GM23338 (cell line): Measurements from ENCODE around the gene RAB25.

Experiments
- CREB1 ChIP-seq: fragments of 250-450 bp; sonication (Bioruptor Pico); IDR thresholded peaks from 2 replicates; pipeline ENCODE4 v1.5.0; 2020; ENCODE audit warnings: low read depth, mild to moderate bottlenecking, moderate library complexity
- CTCF ChIP-seq, 2 experiments: fragments of 200-600 bp in 1 of 2; sonication (generic) in 1 of 2; conservative IDR thresholded peaks; 2 replicates each; pipeline versions ENCODE4 v1.5.1 to v1.6.1; 2016 to 2017; ENCODE audit warnings: antibody characterized with exemption in 2 of 2, low read depth in 2 of 2, mild to moderate bottlenecking in 2 of 2, moderate library complexity in 1 of 2
- EZH2 ChIP-seq: fragments of 200-600 bp; sonication (generic); IDR thresholded peaks from one replicate; pipeline ENCODE4 v1.8.0; 2017; ENCODE audit warnings: antibody characterized with exemption, mild to moderate bottlenecking, low read depth; ENCODE audit not compliant: unreplicated experiment
- EZH2phosphoT487 ChIP-seq: fragments of 200-600 bp; sonication (generic); IDR thresholded peaks from one replicate; pipeline ENCODE4 v1.8.1; 2018; ENCODE audit warnings: antibody characterized with exemption; ENCODE audit not compliant: unreplicated experiment
- JUNB ChIP-seq: IDR thresholded peaks from one replicate; pipeline ENCODE4 v1.6.1; 2016; ENCODE audit warnings: antibody characterized with exemption; ENCODE audit not compliant: unreplicated experiment
- NANOG ChIP-seq: IDR thresholded peaks from 2 replicates; pipeline ENCODE4 v1.6.1; 2016; ENCODE audit warnings: antibody characterized with exemption, borderline replicate concordance
- POLR2AphosphoS5 ChIP-seq: IDR thresholded peaks from 2 replicates; pipeline ENCODE4 v1.6.1; 2016; ENCODE audit warnings: antibody characterized with exemption, low read depth
- STAT1 ChIP-seq: IDR thresholded peaks from one replicate; pipeline ENCODE4 v1.6.1; 2016; ENCODE audit warnings: antibody characterized with exemption; ENCODE audit not compliant: unreplicated experiment
- ZNF114 ChIP-seq: fragments of 250-450 bp; sonication (Bioruptor Pico); IDR thresholded peaks from 2 replicates; pipeline ENCODE4 v1.5.0; 2020; ENCODE audit warnings: mild to moderate bottlenecking, moderate library complexity
- ZNF331 ChIP-seq: fragments of 250-450 bp; sonication (Bioruptor Pico); IDR thresholded peaks from 2 replicates; pipeline ENCODE4 v1.5.0; 2020; ENCODE audit warnings: low read depth, mild to moderate bottlenecking, moderate library complexity
- TF ChIP-seq, protein P1 (sequence below): IDR thresholded peaks from one replicate; pipeline ENCODE4 v1.6.1; 2018; ENCODE audit warnings: antibody characterized with exemption; ENCODE audit not compliant: unreplicated experiment

DNA sequence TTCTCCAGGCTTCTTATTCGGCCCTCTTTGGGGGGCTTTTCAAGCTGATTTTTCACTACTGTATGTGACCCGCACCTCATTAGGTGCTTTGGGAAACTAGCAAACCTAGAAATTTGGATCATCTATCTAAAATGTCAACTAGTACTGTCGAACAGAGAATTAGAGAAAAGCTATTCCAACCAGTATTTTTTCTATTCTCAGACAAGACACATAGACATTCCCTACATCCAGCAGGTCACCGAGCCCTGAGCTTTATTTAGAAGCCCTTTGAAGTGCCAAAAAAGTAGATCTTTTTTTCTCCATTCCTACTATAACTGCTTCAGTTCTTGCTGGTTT is 39.9 kb upstream of the RAB25 start:
- TF ChIP-seq CTCF (conservative IDR thresholded peaks at IDR 0.05; ENCODE audit: low read depth in 2 of 2) (no peak), CREB1 (CRISPR knock-in tag) (no peak), POLR2AphosphoS5 (no peak), EZH2phosphoT487 (no peak), EZH2 (no peak), ZNF114 (CRISPR knock-in tag) (no peak), STAT1 (no peak), NANOG (no peak), ZNF331 (CRISPR knock-in tag) (no peak), JUNB (no peak)
- TF ChIP-seq, protein P1, sequence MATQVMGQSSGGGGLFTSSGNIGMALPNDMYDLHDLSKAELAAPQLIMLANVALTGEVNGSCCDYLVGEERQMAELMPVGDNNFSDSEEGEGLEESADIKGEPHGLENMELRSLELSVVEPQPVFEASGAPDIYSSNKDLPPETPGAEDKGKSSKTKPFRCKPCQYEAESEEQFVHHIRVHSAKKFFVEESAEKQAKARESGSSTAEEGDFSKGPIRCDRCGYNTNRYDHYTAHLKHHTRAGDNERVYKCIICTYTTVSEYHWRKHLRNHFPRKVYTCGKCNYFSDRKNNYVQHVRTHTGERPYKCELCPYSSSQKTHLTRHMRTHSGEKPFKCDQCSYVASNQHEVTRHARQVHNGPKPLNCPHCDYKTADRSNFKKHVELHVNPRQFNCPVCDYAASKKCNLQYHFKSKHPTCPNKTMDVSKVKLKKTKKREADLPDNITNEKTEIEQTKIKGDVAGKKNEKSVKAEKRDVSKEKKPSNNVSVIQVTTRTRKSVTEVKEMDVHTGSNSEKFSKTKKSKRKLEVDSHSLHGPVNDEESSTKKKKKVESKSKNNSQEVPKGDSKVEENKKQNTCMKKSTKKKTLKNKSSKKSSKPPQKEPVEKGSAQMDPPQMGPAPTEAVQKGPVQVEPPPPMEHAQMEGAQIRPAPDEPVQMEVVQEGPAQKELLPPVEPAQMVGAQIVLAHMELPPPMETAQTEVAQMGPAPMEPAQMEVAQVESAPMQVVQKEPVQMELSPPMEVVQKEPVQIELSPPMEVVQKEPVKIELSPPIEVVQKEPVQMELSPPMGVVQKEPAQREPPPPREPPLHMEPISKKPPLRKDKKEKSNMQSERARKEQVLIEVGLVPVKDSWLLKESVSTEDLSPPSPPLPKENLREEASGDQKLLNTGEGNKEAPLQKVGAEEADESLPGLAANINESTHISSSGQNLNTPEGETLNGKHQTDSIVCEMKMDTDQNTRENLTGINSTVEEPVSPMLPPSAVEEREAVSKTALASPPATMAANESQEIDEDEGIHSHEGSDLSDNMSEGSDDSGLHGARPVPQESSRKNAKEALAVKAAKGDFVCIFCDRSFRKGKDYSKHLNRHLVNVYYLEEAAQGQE, result no peak
